ENCODE data around the gene LRRC58.

- TF ChIP-seq CTCF (IDR thresholded peaks at IDR 0.05 in 4 of 5, conservative IDR thresholded peaks at IDR 0.05 in 1 of 5) (no peak), POLR2A (IDR thresholded peaks at IDR 0.05) (no peak)
These were observed 64.2 kb downstream of the LRRC58 start, which contains the start of gene GPR156 for GRCh38 chr3:120284747-120285507.

All from gastrocnemius medialis (tissue), 4 donors.